Hematopoietic multipotent progenitor cell treated with erythropoietin and hydrocortisone succinate and interleukin-3 and kit ligand, for 6 days (in vitro differentiated cells): Measurements from ENCODE around the gene THAP7.

Experiments
- DNase-seq: peaks from one replicate; pipeline ENCODE4 v3.0.0-alpha.2; 2015

The THAP7 gene

GRCh38 chr22:20962491-20962945, 39.4 kb downstream of the THAP7 start:
- DNase-seq: no peak

DNA sequence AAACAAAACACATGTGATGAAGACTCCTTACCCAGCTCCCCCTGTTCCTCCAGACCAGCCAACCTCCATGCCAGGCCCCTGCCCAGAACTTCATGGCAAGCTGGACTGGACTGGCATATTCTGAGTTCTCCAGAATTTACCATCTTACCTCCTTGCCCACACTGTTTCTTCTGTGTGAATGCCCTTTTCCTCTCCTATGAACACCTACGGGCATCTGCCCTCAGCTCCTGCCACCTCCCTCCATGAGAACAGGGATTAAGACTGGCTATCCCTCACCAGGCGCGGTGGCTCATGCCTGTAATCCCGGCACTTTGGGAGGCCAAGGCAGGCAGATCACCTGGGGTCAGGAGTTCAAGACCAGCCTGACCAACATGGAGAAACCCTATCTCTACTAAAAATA, 41.3 kb downstream of the THAP7 start:
- no peak for DNase-seq

- DNase-seq: no peak
Measured at GRCh38 chr22:20959578-20960461, 42.1 kb downstream of the THAP7 start.

GRCh38 chr22:20957683-20958431, 44.1 kb downstream of the THAP7 start:
- peak; percentile 79 for DNase-seq

DNA sequence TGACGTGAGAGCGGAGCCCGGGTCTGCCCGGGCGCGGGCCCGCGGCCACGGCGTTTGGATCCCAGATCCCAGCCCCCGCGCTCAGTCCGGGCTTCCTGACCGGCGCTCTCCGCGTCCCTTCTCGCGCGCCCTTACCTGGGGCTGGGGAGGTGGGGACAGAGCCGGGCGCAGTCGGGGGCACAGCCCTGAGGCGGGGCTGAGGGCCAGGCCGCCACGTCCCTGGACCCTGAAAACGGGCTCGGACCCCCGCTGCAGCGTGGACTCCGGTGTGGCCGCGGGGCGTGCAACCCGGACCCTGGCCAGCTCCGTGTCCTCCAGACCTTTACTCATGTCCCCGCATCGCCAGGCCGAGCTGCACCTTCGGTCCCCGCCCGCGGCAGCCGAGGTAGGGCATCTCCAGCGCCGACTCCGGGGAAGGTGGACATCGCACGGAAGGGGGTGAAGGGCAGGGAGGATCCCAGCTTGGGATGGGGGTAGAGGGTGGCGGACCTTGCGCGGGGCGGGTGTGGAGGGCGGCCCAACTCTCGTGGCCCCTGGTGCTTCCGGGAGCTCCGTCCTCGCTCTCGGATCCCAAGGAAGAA, 44.7 kb downstream of the THAP7 start:
- peak; percentile 39 for DNase-seq

DNA sequence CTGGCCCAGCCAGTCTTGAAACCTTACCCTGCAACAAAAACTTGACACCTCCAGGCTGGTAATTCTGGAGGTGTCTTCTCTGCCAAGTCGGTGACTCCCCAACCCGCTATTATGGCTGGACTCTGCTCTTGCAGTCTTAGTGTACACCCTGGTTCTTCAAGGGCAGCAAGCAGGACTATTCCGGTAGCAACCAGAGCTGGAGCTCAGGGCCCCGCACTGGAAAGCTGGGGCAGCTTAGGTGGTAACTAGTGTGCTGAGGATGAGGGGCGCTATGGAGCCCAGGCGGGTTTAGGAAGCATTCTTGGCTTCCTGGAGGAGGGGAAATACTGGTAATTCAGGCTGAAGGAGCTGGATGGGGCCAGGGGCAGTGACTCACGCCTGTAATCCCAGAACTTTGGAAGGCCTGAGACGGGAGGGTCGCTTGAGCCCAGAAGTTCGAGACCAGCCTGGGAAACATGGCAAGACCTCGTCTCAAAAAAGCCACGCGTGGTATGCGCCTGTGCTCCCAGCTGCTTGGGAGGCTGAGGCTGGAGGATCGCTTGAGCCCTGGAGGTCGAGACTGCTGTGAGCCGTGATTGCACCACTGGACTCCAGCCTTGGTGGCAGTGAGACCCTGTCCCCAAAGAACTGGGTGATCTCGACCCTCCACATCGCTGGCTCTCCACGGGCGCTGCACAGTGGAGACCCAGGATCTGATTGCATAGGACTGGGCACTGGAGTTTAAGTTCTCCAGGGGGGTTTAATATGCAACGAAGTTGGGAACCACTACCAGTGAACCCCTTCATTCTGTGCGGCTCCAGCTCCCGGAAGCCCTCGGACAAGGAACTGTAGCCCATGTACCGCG, 45.4 kb downstream of the THAP7 start:
- DNase-seq: peak; percentile 56

DNA sequence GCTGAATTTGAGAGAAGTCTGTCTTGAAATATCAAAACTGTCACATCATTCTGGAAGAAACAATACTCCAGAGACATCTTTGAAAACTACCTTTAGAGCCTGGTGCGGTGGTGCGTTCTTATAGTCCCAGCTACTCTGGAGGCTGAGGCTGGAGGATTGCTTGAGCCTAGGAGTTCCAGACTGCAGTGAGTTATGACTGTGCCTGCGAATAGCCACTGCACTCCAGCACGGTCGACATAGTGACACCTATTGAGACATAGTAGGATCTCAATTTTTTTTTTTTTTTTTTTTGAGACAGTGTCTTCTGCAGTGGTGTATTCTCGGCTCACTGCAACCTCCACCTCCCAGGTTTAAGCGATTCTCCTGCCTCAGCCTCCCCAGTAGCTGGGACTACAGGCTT, 46.4 kb downstream of the THAP7 start:
- no peak for DNase-seq

DNA sequence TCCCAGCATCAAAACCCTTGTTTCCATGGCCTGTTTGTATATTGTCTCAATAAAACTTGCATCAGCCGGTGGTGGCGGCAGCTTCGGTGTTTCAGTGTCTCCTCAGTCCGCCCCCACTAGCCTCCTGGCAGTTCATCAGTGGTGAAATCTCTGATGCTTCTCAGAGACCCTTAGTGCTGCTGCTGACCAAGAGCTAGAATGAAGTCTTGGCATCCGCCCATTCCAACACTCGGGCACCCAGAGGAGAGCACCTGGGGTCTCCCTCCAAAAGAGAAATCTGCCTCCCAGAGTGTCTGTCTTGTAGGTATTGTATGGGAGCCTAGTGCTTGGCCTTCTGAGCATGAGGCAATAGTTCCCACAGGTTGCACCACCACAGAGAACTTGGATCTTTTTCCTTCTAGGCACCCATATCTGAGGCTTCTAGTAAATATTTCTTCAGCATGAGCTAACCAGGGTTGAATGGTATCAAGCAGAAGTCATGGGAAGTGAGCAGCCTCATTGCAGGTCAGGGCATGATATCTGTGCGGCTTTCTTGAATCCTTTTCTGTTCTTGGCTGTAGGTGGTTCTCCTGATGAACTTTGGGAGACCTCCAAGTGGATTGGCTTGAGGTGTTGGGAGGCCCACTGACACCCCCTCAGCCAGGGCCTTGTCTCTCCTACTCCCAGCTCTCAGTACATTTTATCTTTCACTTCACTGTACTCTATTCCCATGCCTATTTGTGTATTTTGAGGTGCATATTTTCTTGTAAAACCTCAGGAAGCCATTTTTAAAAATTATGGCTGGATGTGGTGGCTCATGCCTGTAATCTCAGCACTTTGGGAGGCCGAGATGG, 48.0 kb downstream of the THAP7 start:
- DNase-seq: no peak

GRCh38 chr22:20953342-20953608, 48.6 kb downstream of the THAP7 start:
- DNase-seq: no peak

- no peak for DNase-seq
Measured at GRCh38 chr22:20952544-20953341, 49.2 kb downstream of the THAP7 start.

- DNase-seq: no peak
Measured at GRCh38 chr22:20951932-20952380, 50.0 kb downstream of the THAP7 start.

DNA sequence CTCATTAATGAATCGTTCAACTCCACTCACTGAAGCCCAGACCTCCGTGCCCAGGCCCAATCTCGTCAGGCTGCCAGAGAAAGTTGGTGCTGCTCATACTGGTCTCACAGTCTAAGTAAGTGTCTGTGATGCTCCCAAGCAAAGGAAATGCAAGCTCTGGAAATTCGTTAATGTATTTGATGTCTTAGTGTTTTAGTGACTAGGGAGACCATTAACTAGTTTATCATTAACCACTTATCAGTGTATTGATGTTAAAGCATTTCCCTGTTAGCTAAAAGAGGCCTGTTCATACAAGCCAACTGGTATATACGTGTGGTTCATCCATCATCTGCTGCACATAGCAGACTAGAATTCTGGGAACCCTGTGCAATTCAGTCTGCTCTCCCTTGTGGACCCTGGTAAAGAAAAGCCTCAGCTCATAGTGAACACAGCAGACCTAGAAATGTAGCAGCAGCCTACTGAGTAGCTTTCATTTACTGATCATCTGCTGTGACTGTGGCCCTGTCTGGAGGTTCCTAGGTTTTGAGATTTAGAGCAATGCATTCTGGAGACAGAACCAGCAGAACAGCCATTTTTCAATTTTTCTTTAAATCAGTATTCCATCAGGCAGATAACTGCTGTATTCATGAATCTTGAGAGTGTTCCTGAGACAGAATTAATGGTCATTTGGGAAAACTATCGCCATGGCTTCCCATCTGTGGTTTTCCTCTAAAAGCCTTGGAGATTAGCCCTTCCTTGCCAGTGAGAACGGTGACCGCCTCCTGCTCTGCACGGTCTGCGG, 50.6 kb downstream of the THAP7 start:
- no peak for DNase-seq

GRCh38 chr22:20949698-20950183, 52.2 kb downstream of the THAP7 start:
- DNase-seq: no peak
